H9 (cell line): ENCODE data around the gene IL1RAPL2. TPM values are rescaled to one million over a fixed set of nuclear protein-coding genes. Genes with fewer than 3 reads are reported as not detected.

ENCODE experiments used
- DNase-seq: peaks from one replicate; pipeline ENCODE4 v3.0.0-alpha.2; 2017
- H2AFZ ChIP-seq: one replicate; pipeline ENCODE4 v1.6.1; 2013; ENCODE audit warnings: mild to moderate bottlenecking, low read length, control low read depth, moderate library complexity
- H2AK5ac ChIP-seq: 2 replicates; pipeline ENCODE4 v1.6.1; 2013; ENCODE audit warnings: low read length, control low read depth, mixed read lengths; ENCODE audit not compliant: insufficient read length
- H2BK120ac ChIP-seq: one replicate; pipeline ENCODE4 v1.6.1; 2013; ENCODE audit warnings: low read depth, mild to moderate bottlenecking, low read length, control low read depth, inconsistent platforms; ENCODE audit not compliant: poor library complexity, severe bottlenecking
- H2BK12ac ChIP-seq: 2 replicates; pipeline ENCODE4 v1.6.1; 2013; ENCODE audit warnings: low read length, control low read depth, mixed read lengths, low read depth; ENCODE audit not compliant: insufficient read length
- H2BK15ac ChIP-seq: 2 replicates; pipeline ENCODE4 v1.6.1; 2013; ENCODE audit warnings: low read depth, low read length, control low read depth
- H2BK20ac ChIP-seq: one replicate; pipeline ENCODE4 v1.6.1; 2013; ENCODE audit warnings: low read depth, mild to moderate bottlenecking, low read length, control low read depth, inconsistent platforms; ENCODE audit not compliant: poor library complexity, severe bottlenecking
- H2BK5ac ChIP-seq: 2 replicates; pipeline ENCODE4 v1.6.1; 2013; ENCODE audit warnings: low read length, control low read depth, mixed read lengths; ENCODE audit not compliant: insufficient read length
- H3K14ac ChIP-seq: 2 replicates; pipeline ENCODE4 v1.6.1; 2013; ENCODE audit warnings: low read length, control low read depth; ENCODE audit not compliant: insufficient read depth
- H3K18ac ChIP-seq: 2 replicates; pipeline ENCODE4 v1.6.1; 2013; ENCODE audit warnings: low read depth, mild to moderate bottlenecking, mixed read lengths, low read length, control low read depth; ENCODE audit not compliant: insufficient read length
- H3K23ac ChIP-seq: 2 replicates; pipeline ENCODE4 v1.6.1; 2013; ENCODE audit warnings: low read length, control low read depth, mixed read lengths, low read depth; ENCODE audit not compliant: insufficient read length
- H3K23me2 ChIP-seq: 2 replicates; pipeline ENCODE4 v1.6.1; 2013; ENCODE audit warnings: low read depth, mild to moderate bottlenecking, mixed read lengths, low read length, control low read depth; ENCODE audit not compliant: insufficient read length, poor library complexity, severe bottlenecking
- H3K27ac ChIP-seq: 2 replicates; pipeline ENCODE4 v1.5.1; 2013; ENCODE audit warnings: low read length, control low read depth, mixed read lengths, low read depth; ENCODE audit not compliant: insufficient read length
- H3K27me3 ChIP-seq: 2 replicates; pipeline ENCODE4 v1.6.1; 2013; ENCODE audit warnings: low read length, control low read depth, inconsistent platforms; ENCODE audit not compliant: insufficient read depth
- H3K4ac ChIP-seq: 2 replicates; pipeline ENCODE4 v1.6.1; 2013; ENCODE audit warnings: low read depth, mild to moderate bottlenecking, control low read depth, inconsistent platforms, low read length, moderate library complexity
- H3K4me1 ChIP-seq: 2 replicates; pipeline ENCODE4 v1.6.1; 2013; ENCODE audit warnings: low read length, control low read depth, inconsistent platforms; ENCODE audit not compliant: insufficient read depth
- H3K4me2 ChIP-seq: 2 replicates; pipeline ENCODE4 v1.6.1; 2013; ENCODE audit warnings: low read length, control low read depth, mixed read lengths; ENCODE audit not compliant: insufficient read length, insufficient read depth
- H3K56ac ChIP-seq: 2 replicates; pipeline ENCODE4 v1.6.1; 2013; ENCODE audit warnings: low read depth, mild to moderate bottlenecking, mixed read lengths, low read length, control low read depth; ENCODE audit not compliant: insufficient read length
- H3K79me1 ChIP-seq: 2 replicates; pipeline ENCODE4 v1.6.1; 2013; ENCODE audit warnings: low read depth, mild to moderate bottlenecking, moderate library complexity, low read length, control low read depth, inconsistent platforms; ENCODE audit not compliant: insufficient read depth, poor library complexity, severe bottlenecking
- H3K79me2 ChIP-seq: 2 replicates; pipeline ENCODE4 v1.6.1; 2013; ENCODE audit warnings: low read length, control low read depth, inconsistent platforms; ENCODE audit not compliant: insufficient read depth
- H3K9ac ChIP-seq: 2 replicates; pipeline ENCODE4 v1.6.1; 2013; ENCODE audit warnings: low read length, control low read depth, mixed read lengths; ENCODE audit not compliant: insufficient read length; ENCODE audit errors: extremely low read depth
- H3K9me3 ChIP-seq: one replicate; pipeline ENCODE4 v1.6.1; 2013; ENCODE audit warnings: low read depth, low read length, inconsistent platforms; ENCODE audit not compliant: control insufficient read depth
- H3T11ph ChIP-seq: one replicate; pipeline ENCODE4 v1.6.1; 2013; ENCODE audit warnings: mild to moderate bottlenecking, low read length, control low read depth, inconsistent platforms
- H4K20me1 ChIP-seq: one replicate; pipeline ENCODE4 v1.6.1; 2013; ENCODE audit not compliant: control insufficient read depth, insufficient read length, insufficient read depth
- H4K5ac ChIP-seq: 2 replicates; pipeline ENCODE4 v1.6.1; 2013; ENCODE audit warnings: low read depth, mild to moderate bottlenecking, mixed read lengths, low read length, control low read depth; ENCODE audit not compliant: insufficient read length
- H4K8ac ChIP-seq: replicated peaks from 2 replicates; pipeline ENCODE4 v1.6.1; 2013; ENCODE audit warnings: low read length, control low read depth, mixed read lengths, low read depth; ENCODE audit not compliant: insufficient read length
- H4K91ac ChIP-seq: 2 replicates; pipeline ENCODE4 v1.6.1; 2013; ENCODE audit warnings: low read depth, mild to moderate bottlenecking, moderate library complexity, mixed read lengths, low read length, control low read depth; ENCODE audit not compliant: insufficient read length
- H3K27ac Mint-ChIP-seq, 3 experiments: 2 replicates in 2 of 3; 3 replicates in 1 of 3; pipeline ENCODE4 v1.8.0; 2020 to 2021; ENCODE audit warnings: mixed read lengths in 3 of 3, mild to moderate bottlenecking in 1 of 3, moderate library complexity in 1 of 3
- H3K27me3 Mint-ChIP-seq: 2 replicates; pipeline ENCODE4 v1.8.0; 2021; ENCODE audit warnings: low read depth, mild to moderate bottlenecking, moderate library complexity, mixed read lengths
- H3K36me3 Mint-ChIP-seq, 3 experiments: 2 replicates in 2 of 3; 3 replicates in 1 of 3; pipeline ENCODE4 v1.8.0; 2020 to 2021; ENCODE audit warnings: low read depth in 3 of 3, mixed read lengths in 3 of 3; ENCODE audit not compliant: insufficient read depth in 1 of 3
- H3K4me1 Mint-ChIP-seq, 2 experiments: 2 replicates each; pipeline ENCODE4 v1.8.0; 2020; ENCODE audit warnings: mixed read lengths in 2 of 2
- H3K4me3 Mint-ChIP-seq, 2 experiments: 2 replicates in 1 of 2; 3 replicates in 1 of 2; pipeline ENCODE4 v1.8.0; 2020 to 2021; ENCODE audit warnings: mild to moderate bottlenecking in 2 of 2, mixed read lengths in 2 of 2, moderate library complexity in 1 of 2
- H3K9me3 Mint-ChIP-seq, 2 experiments: 2 replicates in 1 of 2; 3 replicates in 1 of 2; pipeline ENCODE4 v1.8.0; 2020; ENCODE audit warnings: mild to moderate bottlenecking in 2 of 2, mixed read lengths in 2 of 2, moderate library complexity in 1 of 2
- CTCF ChIP-seq: fragments of 200-600 bp; sonication (generic); conservative IDR thresholded peaks from 3 replicates; pipeline ENCODE4 v1.8.0; 2021; ENCODE audit warnings: antibody characterized with exemption, mild to moderate bottlenecking
- WGBS: extraction: QIAGEN DNeasy Blood & Tissue Kit; methylation state at CpG from one replicate; pipeline ENCODE4 v1.1.7; 2013; ENCODE audit warnings: missing lambda C conversion rate, low lambda C conversion rate, mixed read lengths; ENCODE audit not compliant: insufficient read length; ENCODE audit errors: extremely low coverage; 5-methylcytosine and 5-hydroxymethylcytosine counted together
- total RNA-seq: library from RNA; stranded (reverse); gene quantifications from 2 replicates; pipeline ENCODE4 v1.2.1, GENCODE V29; 2021

IL1RAPL2 gene
- total RNA-seq, 1 experiment from 2014 or later = not detected

- no peak for DNase-seq
- no peaks in the 10 kb centered on the region for H3K4me1 ChIP-seq
- no peak overlapping the region for H3K4me2 ChIP-seq
- H3K27me3 Mint-ChIP-seq = no peaks in the 10 kb centered on the region
- no peaks in the 10 kb centered on the region for H4K20me1 ChIP-seq
- no peak overlapping the region for H3K27ac Mint-ChIP-seq
- no peak overlapping the region for H4K5ac ChIP-seq
- H3K4ac ChIP-seq = no peak overlapping the region
- H3K9me3 ChIP-seq = no peaks in the 10 kb centered on the region
- H2BK120ac ChIP-seq = no peak overlapping the region
- no peaks in the 10 kb centered on the region for H3K4me1 Mint-ChIP-seq
- H3K27ac ChIP-seq = no peak overlapping the region
- H2BK12ac ChIP-seq = no peak overlapping the region
- H3K79me2 ChIP-seq = no peaks in the 10 kb centered on the region
- no peak overlapping the region for H4K8ac ChIP-seq
- H2BK15ac ChIP-seq = no peak overlapping the region
- no peak overlapping the region for H3K18ac ChIP-seq
- H3K23ac ChIP-seq = no peak overlapping the region
- no CpG with 5 or more reads among the region's 3 CpGs for WGBS
- peaks cover 4 to 46% of the 10 kb centered on the region in 2 experiments for H3K9me3 Mint-ChIP-seq
- no peak overlapping the region for H3T11ph ChIP-seq
- no peak overlapping the region for H3K14ac ChIP-seq
- H3K23me2 ChIP-seq = no peaks in the 10 kb centered on the region
- H3K27me3 ChIP-seq = no peaks in the 10 kb centered on the region
- TF ChIP-seq CTCF = peak; percentile 42; the same call in 2 of the 3 replicates
- H2AFZ ChIP-seq = no peak overlapping the region
- H3K56ac ChIP-seq = no peak overlapping the region
- H3K4me3 Mint-ChIP-seq = no peak overlapping the region
- peaks cover 0 to 2% (median 0%) of the 10 kb centered on the region in 3 experiments; a peak in 2 of 7 replicates for H3K36me3 Mint-ChIP-seq
- H3K79me1 ChIP-seq = no peaks in the 10 kb centered on the region
- no peak overlapping the region for H2AK5ac ChIP-seq
- no peak overlapping the region for H2BK5ac ChIP-seq
- no peak overlapping the region for H4K91ac ChIP-seq
- no peak overlapping the region for H2BK20ac ChIP-seq
- H3K9ac ChIP-seq = no peak overlapping the region
Observed at GRCh38 chrX:104668550-104668949, 102.6 kb downstream of the IL1RAPL2 start.
